Tibial nerve (tissue), 4 donors: ENCODE data around the gene LEMD2. TPM values are rescaled to one million over a fixed set of nuclear protein-coding genes. Genes with fewer than 3 reads are reported as not detected.

Experiments used
- DNase-seq, 2 donors: peaks; one replicate each; pipeline ENCODE4 v3.0.0-alpha.2; 2019; ENCODE audit warnings: low spot score in 2 of 2
- H3K27ac ChIP-seq, 4 donors: fragments of 200-600 bp; sonication (generic) in 3 of 4; one replicate each; pipeline ENCODE4 v1.5.1; 2017 to 2019; ENCODE audit warnings: mild to moderate bottlenecking in 1 of 4
- H3K27me3 ChIP-seq, 2 donors: fragments of 200-600 bp; sonication (generic) in 1 of 2; one replicate each; pipeline versions ENCODE4 v1.5.1 to v1.6.0; 2017 to 2019
- H3K36me3 ChIP-seq, 3 donors: fragments of 200-600 bp; sonication (generic); one replicate each; pipeline ENCODE4 v1.5.1; 2018 to 2019
- H3K4me1 ChIP-seq, 4 donors: fragments of 200-600 bp; sonication (generic) in 3 of 4; one replicate each; pipeline ENCODE4 v1.5.1; 2017 to 2019
- H3K4me3 ChIP-seq, 4 donors: fragments of 200-600 bp; sonication (generic) in 3 of 4; one replicate each; pipeline ENCODE4 v1.5.1; 2017 to 2019; ENCODE audit warnings: mild to moderate bottlenecking in 1 of 4, moderate library complexity in 1 of 4
- H3K9me3 ChIP-seq, 4 donors: fragments of 200-600 bp; sonication (generic) in 3 of 4; one replicate each; pipeline ENCODE4 v1.5.1; 2017 to 2019
- EP300 ChIP-seq, 2 donors: sonication (generic); formaldehyde crosslinking; IDR thresholded peaks; one replicate each; pipeline ENCODE4 v1.6.1; 2017; ENCODE audit warnings: antibody characterized with exemption in 2 of 2, mild to moderate bottlenecking in 1 of 2
- POLR2A ChIP-seq, 2 donors: fragments of 450-650 bp; IDR thresholded peaks; one replicate each; pipeline ENCODE4 v1.6.1; 2017; ENCODE audit warnings: antibody characterized with exemption in 2 of 2, mild to moderate bottlenecking in 2 of 2, moderate library complexity in 2 of 2
- WGBS, 2 donors: methylation state at CpG; one replicate each; pipeline ENCODE4 v1.1.5; 2018; 5-methylcytosine and 5-hydroxymethylcytosine counted together
- total RNA-seq, 4 donors: library from RNA; depleted of rRNA; stranded (reverse); fragments of >200 nt; gene quantifications; one replicate each; pipeline ENCODE4 v1.1.0, GENCODE V29; 2016
- TF ChIP-seq, protein P1 (sequence below), 5 experiments: fragments of 200-600 bp in 3 of 5; fragments of 450-650 bp in 2 of 5; sonication (generic) in 3 of 5; IDR thresholded peaks; one replicate each; pipeline ENCODE4 v1.5.1; 2016 to 2019; ENCODE audit warnings: antibody characterized with exemption in 5 of 5, mild to moderate bottlenecking in 3 of 5, moderate library complexity in 2 of 5

The LEMD2 gene
- total RNA-seq, 4 donors from 2014 or later = 55.7 to 97.8 (median 70.1) TPM

DNA sequence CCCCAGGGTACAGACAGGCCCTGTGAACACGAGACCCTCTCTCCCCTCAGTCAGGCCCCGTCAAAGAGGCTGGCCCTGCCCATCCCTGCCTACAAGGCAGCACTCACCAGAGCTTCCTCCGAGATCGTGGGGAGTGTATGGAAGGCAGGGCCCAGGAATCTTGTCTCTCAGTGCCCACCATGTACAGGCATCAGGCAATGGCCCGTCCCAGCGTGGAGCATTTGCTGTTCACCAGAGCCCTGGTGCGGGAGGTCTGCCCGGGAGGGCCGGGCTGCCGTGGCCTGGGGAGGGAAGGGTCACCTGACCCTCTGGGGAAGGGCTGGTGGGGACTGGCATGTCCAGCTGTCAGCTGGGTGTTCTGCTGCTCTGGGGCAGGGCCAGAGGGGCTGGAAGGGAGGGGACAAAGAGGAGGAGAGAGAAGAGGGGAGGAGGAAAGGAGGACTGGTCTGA lies 42.3 kb downstream of the LEMD2 start, which contains the start of gene IP6K3:
TSS of gene IP6K3 (minus strand) at position 255 of the 450 bp plus-strand sequence. CDS start 11,429 bp downstream, outside the sequence.
- DNase-seq = no peak
- TF ChIP-seq EP300 (IDR thresholded peaks at IDR 0.05) = peak in 1 of 2 donors; percentile 4
- TF ChIP-seq, protein P1, sequence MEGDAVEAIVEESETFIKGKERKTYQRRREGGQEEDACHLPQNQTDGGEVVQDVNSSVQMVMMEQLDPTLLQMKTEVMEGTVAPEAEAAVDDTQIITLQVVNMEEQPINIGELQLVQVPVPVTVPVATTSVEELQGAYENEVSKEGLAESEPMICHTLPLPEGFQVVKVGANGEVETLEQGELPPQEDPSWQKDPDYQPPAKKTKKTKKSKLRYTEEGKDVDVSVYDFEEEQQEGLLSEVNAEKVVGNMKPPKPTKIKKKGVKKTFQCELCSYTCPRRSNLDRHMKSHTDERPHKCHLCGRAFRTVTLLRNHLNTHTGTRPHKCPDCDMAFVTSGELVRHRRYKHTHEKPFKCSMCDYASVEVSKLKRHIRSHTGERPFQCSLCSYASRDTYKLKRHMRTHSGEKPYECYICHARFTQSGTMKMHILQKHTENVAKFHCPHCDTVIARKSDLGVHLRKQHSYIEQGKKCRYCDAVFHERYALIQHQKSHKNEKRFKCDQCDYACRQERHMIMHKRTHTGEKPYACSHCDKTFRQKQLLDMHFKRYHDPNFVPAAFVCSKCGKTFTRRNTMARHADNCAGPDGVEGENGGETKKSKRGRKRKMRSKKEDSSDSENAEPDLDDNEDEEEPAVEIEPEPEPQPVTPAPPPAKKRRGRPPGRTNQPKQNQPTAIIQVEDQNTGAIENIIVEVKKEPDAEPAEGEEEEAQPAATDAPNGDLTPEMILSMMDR (IDR thresholded peaks at IDR 0.05) = no peak
- WGBS, 2 donors = 15 to 31% methylated on average over 4 to 10 of the region's 10 CpGs
- Histone ChIP-seq H3K9me3 (no peaks in the 10 kb centered on the region), H3K27ac (peak within 1 kb of the TSS; percentile 22 to 79 (median 64)), H3K4me1 (peaks cover 0 to 35% (median 5%) of the 10 kb centered on the region in 4 donors), H3K4me3 (peak within 1 kb of the TSS in 3 of 4 donors; percentile 12 to 37 (median 33)), H3K36me3 (no peaks in the 10 kb centered on the region), H3K27me3 (no peaks in the 10 kb centered on the region)

DNA sequence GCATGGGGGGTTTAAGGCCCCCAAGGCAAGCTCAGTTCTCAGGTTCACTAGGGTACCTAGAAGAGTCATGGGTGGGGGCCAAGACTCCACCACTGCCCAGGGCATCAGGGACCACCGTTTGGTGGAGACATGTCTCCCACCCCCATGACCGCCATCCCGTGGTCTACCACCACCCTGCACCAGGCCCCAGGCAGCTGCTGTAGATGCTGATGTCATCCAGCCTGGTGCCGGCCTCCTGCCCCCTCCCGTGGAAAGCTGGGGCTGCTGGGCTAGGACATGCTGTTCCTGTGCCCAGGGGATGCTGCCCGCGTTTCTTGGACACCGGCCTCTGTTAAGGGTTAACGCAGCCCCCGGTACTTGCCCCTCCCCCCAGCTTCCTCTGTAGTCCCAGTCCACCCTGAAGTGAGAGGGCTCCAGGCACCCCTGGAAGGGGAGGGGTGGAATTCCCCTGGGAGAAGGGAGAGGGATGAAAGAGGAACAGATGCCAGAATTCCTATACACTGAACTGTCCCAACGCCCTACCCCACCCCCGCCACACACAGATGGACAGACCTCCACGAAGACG lies 42.8 kb downstream of the LEMD2 start:
- no peaks in the 10 kb centered on the region for H3K27me3 ChIP-seq
- peaks cover 0 to 35% (median 5%) of the 10 kb centered on the region in 4 donors for H3K4me1 ChIP-seq
- peak overlapping the region in 3 of 4 donors; percentile 12 to 37 (median 33) for H3K4me3 ChIP-seq
- H3K9me3 ChIP-seq = no peaks in the 10 kb centered on the region
- 17 to 24% methylated on average over 6 to 14 of the region's 14 CpGs for WGBS, 2 donors
- peak overlapping the region; percentile 22 to 79 (median 64) for H3K27ac ChIP-seq
- TF ChIP-seq EP300 (IDR thresholded peaks at IDR 0.05) = peak in 1 of 2 donors; percentile 62
- TF ChIP-seq POLR2A (IDR thresholded peaks at IDR 0.05) = no peak
- DNase-seq = peak in 1 of 2 donors; percentile 11
- H3K36me3 ChIP-seq = no peaks in the 10 kb centered on the region

DNA sequence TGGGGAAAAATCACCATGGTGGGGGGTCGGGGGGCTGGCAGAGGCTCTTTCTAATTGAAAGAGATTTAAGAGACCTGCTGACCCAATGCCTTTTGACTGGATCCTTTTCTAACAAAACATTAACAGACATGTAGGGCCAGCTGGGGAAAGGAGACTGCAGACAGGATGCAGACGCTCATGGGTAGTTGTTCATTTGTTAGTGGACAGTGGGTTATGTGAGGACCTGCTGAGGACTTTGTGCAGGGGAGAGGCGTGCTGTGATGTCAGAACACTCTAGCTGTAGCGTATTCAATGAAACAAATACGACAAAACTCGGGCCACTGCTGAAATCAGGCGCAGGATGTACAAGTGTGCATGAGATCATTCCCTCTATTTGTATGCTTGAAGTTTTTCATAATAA lies 43.4 kb downstream of the LEMD2 start:
- H3K4me3 ChIP-seq = peak overlapping the region in 2 of 4 donors; percentile 33 to 37
- WGBS, 2 donors = 68 to 70% methylated on average over 7 of the region's 7 CpGs
- H3K9me3 ChIP-seq = no peaks in the 10 kb centered on the region
- no peak for TF ChIP-seq EP300 (IDR thresholded peaks at IDR 0.05)
- TF ChIP-seq, protein P1 (IDR thresholded peaks at IDR 0.05) = no peak
- TF ChIP-seq POLR2A (IDR thresholded peaks at IDR 0.05) = no peak
- H3K27ac ChIP-seq = peak overlapping the region in 3 of 4 donors; percentile 53 to 79 (median 75)
- DNase-seq = no peak
- H3K27me3 ChIP-seq = no peaks in the 10 kb centered on the region
- H3K36me3 ChIP-seq = no peaks in the 10 kb centered on the region
- peaks cover 0 to 33% (median 3%) of the 10 kb centered on the region in 4 donors for H3K4me1 ChIP-seq

DNA sequence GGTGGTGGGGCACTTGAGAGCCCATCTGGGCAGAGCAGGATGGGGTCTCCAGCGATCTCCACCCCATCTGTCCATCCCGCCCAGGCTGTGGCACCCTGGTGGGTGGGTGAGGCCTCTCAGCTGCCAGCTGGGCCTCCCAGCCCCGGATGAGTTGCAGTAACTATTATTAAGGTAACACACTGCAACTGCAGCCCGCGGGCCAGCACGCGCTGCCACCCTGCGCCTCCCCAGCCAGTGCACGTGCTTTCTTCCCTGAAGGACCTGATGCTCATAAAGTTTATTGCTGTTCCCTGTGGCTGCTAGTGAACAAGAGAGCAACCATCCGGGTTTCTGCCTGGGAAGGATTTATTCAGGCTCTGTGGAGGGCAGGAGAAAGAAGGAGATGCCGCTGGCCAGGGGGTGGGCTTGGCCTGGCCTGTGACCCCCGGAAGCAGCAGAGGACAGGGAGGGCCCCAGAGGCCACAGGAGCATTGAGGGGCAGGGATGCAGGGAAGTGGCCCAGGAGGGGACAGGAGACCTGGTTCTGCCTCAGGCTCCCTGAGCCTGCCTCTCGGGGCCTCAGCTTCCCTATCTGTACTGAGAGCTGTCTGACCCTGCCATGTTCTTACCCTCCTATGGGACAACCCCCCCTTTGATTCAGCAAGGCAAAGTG lies 43.9 kb downstream of the LEMD2 start:
- TF ChIP-seq EP300 (IDR thresholded peaks at IDR 0.05) (no peak), POLR2A (IDR thresholded peaks at IDR 0.05) (no peak)
- Histone ChIP-seq H3K4me3 (no peak overlapping the region), H3K36me3 (no peaks in the 10 kb centered on the region), H3K27me3 (no peaks in the 10 kb centered on the region), H3K4me1 (peaks cover 0 to 32% (median 3%) of the 10 kb centered on the region in 4 donors), H3K27ac (peak overlapping the region in 3 of 4 donors; percentile 53 to 79 (median 75)), H3K9me3 (no peaks in the 10 kb centered on the region)
- DNase-seq = no peak
- WGBS, 2 donors = 54 to 55% methylated on average over 13 of the region's 13 CpGs

DNA sequence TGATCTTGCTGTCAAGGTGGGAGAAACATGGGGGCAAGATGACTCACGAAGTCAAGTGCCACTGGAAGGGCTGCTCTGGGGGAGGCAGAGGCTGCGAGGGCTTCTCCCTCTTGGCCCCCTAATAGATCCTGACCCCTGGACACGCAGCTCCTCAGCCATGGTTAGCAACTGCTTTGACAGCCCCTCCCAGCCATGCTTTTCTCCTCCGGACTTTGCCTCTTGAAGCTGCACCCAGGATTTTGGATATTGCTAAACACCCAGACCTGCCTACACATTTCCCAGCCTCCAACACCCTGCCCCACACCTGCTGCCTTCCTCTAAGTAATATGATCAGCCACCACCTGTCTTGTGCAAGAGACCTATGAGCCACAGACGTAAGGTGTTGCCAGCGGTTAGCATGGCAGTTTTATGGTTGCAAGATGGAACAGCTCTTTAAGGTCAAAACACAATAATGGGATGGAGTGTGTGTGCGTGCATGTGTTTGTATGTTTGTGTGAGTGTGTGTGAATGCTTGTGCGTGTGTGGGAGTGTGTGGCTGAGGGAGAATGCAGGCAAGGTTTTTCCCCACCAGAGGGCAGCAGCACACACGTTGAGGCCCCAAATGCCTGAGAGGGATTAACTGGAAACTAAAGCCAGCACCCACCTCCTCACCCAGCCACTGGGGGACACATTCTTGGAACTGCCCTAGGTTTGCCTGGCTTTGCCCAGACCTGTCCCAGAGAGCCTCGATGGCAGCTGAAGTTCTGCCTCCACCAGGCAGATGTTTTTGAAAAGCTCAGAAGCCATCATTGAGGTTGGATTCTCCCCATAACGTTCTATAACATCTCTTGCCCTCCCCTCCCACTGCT lies 44.7 kb downstream of the LEMD2 start:
- WGBS, 2 donors = 26 to 35% methylated on average over 11 of the region's 11 CpGs
- H3K4me1 ChIP-seq = peaks cover 0 to 32% (median 3%) of the 10 kb centered on the region in 4 donors
- DNase-seq = peak; percentile 49 to 77
- H3K36me3 ChIP-seq = no peaks in the 10 kb centered on the region
- H3K27me3 ChIP-seq = no peaks in the 10 kb centered on the region
- H3K27ac ChIP-seq = peak overlapping the region in 2 of 4 donors; percentile 53 to 75
- H3K4me3 ChIP-seq = no peak overlapping the region
- no peaks in the 10 kb centered on the region for H3K9me3 ChIP-seq
- TF ChIP-seq, protein P1 (IDR thresholded peaks at IDR 0.05) = peak; percentile 79 to 90 (median 86)
- no peak for TF ChIP-seq EP300 (IDR thresholded peaks at IDR 0.05)
- no peak for TF ChIP-seq POLR2A (IDR thresholded peaks at IDR 0.05)
